HL-60 (cell line): Measurements from ENCODE around the gene SIX1.

Experiments used
- DNase-seq, 2 experiments: peaks; one replicate each; pipeline ENCODE4 v3.0.0-alpha.2; 2010 to 2020; ENCODE audit warnings: low read depth in 1 of 2, low spot score in 1 of 2
- H3K27ac ChIP-seq: fragments of 250-450 bp; sonication (Bioruptor Pico); replicated peaks from 2 replicates; pipeline ENCODE4 v1.5.1; 2020; ENCODE audit warnings: mild to moderate bottlenecking, moderate library complexity
- H3K27me3 ChIP-seq: fragments of 250-450 bp; sonication (Bioruptor Pico); 2 replicates; pipeline ENCODE4 v1.5.1; 2021; ENCODE audit warnings: mild to moderate bottlenecking, moderate library complexity; ENCODE audit not compliant: insufficient read depth, poor library complexity, severe bottlenecking
- H3K4me3 ChIP-seq: replicated peaks from 2 replicates; pipeline ENCODE4 v1.5.1; 2011; ENCODE audit warnings: mild to moderate bottlenecking, control low read depth, low read length; ENCODE audit not compliant: insufficient read depth
- CTCF ChIP-seq: IDR thresholded peaks from one replicate; pipeline ENCODE4 v1.5.1; 2011; ENCODE audit warnings: low read length, control low read depth, inconsistent platforms; ENCODE audit not compliant: insufficient read depth
- GABPA ChIP-seq: IDR thresholded peaks from 2 replicates; pipeline ENCODE4 v1.6.1; 2012; ENCODE audit warnings: low read depth
- POLR2AphosphoS5 ChIP-seq: IDR thresholded peaks from 2 replicates; pipeline ENCODE4 v1.6.1; 2012; ENCODE audit warnings: low read depth
- REST ChIP-seq: IDR thresholded peaks from 2 replicates; pipeline ENCODE4 v1.6.1; 2012; ENCODE audit warnings: low read depth; ENCODE audit not compliant: insufficient replicate concordance
- SPI1 ChIP-seq: IDR thresholded peaks from 2 replicates; pipeline ENCODE4 v1.6.1; 2012; ENCODE audit warnings: low read depth, mild to moderate bottlenecking, borderline replicate concordance

SIX1 gene

GRCh38 chr14:60646226-60646818, 3.0 kb downstream of the SIX1 start:
- no peak for DNase-seq
- TF ChIP-seq CTCF = no peak
- no peak for TF ChIP-seq SPI1
- TF ChIP-seq POLR2AphosphoS5 = no peak
- no peak for TF ChIP-seq REST
- no peak for TF ChIP-seq GABPA
- Histone ChIP-seq H3K27ac (no peak overlapping the region), H3K27me3 (peaks cover 85% of the 10 kb centered on the region), H3K4me3 (no peak overlapping the region)

- Histone ChIP-seq H3K27ac (no peak overlapping the region), H3K4me3 (no peak overlapping the region), H3K27me3 (peaks cover 84% of the 10 kb centered on the region)
- TF ChIP-seq POLR2AphosphoS5 (no peak), CTCF (no peak), GABPA (no peak), REST (no peak), SPI1 (no peak)
- no peak for DNase-seq
Observed at GRCh38 chr14:60645126-60645741, 4.0 kb downstream of the SIX1 start.

- no peak overlapping the region for H3K27ac ChIP-seq
- peaks cover 84% of the 10 kb centered on the region for H3K27me3 ChIP-seq
- H3K4me3 ChIP-seq = no peak overlapping the region
Observed at GRCh38 chr14:60644666-60645065, 4.6 kb downstream of the SIX1 start.

More at GRCh38 chr14:60644666-60645065, 4.6 kb downstream of the SIX1 start:
- TF ChIP-seq REST = no peak
- TF ChIP-seq CTCF = no peak
- TF ChIP-seq GABPA = no peak
- TF ChIP-seq POLR2AphosphoS5 = no peak
- TF ChIP-seq SPI1 = no peak
- no peak for DNase-seq
